Breast epithelium (tissue), 4 donors: ENCODE results near the gene RSU1. TPM values are rescaled to one million over a fixed set of nuclear protein-coding genes. Genes with fewer than 3 reads are reported as not detected.

Experiments
- DNase-seq, 2 donors: peaks; one replicate each; pipeline ENCODE4 v3.0.0-alpha.2; 2019; ENCODE audit warnings: low spot score in 2 of 2
- H3K27ac ChIP-seq, 2 donors: fragments of 200-600 bp; sonication (generic) in 1 of 2; one replicate each; pipeline ENCODE4 v1.5.1; 2016 to 2019; ENCODE audit warnings: mild to moderate bottlenecking in 1 of 2
- H3K27me3 ChIP-seq, 2 donors: fragments of 200-600 bp; sonication (generic) in 1 of 2; one replicate each; pipeline versions ENCODE4 v1.5.1 to v1.6.0; 2017 to 2019; ENCODE audit warnings: control low read depth in 1 of 2, mild to moderate bottlenecking in 1 of 2
- H3K36me3 ChIP-seq: fragments of 200-600 bp; one replicate; pipeline ENCODE4 v1.5.1; 2019
- H3K4me1 ChIP-seq, 2 donors: fragments of 200-600 bp; sonication (generic); one replicate each; pipeline ENCODE4 v1.5.1; 2016 to 2019; ENCODE audit warnings: control low read depth in 1 of 2
- H3K4me3 ChIP-seq, 3 donors: fragments of 200-600 bp; sonication (generic); 1 replicate in 2 of 3; 2 replicates in 1 of 3; pipeline ENCODE4 v1.5.1; 2016 to 2019; ENCODE audit warnings: mild to moderate bottlenecking in 3 of 3, moderate library complexity in 2 of 3
- H3K9me3 ChIP-seq, 2 donors: fragments of 200-600 bp; sonication (generic) in 1 of 2; one replicate each; pipeline ENCODE4 v1.5.1; 2016 to 2019; ENCODE audit warnings: control low read depth in 1 of 2
- CTCF ChIP-seq, 3 donors: fragments of 450-650 bp; IDR thresholded peaks; one replicate each; pipeline ENCODE4 v1.5.1; 2016 to 2017; ENCODE audit warnings: antibody characterized with exemption in 3 of 3, mild to moderate bottlenecking in 3 of 3, moderate library complexity in 3 of 3
- POLR2A ChIP-seq: fragments of 450-650 bp; IDR thresholded peaks from one replicate; pipeline ENCODE4 v1.6.1; 2016; ENCODE audit warnings: antibody characterized with exemption, mild to moderate bottlenecking, moderate library complexity
- POLR2AphosphoS5 ChIP-seq, 3 donors: sonication (generic); formaldehyde crosslinking; IDR thresholded peaks; one replicate each; pipeline ENCODE4 v1.6.1; 2017; ENCODE audit warnings: antibody characterized with exemption in 3 of 3
- intact Hi-C: fragments of 100-400 bp; cut with DNase I; formaldehyde crosslinking; loops from one replicate; pipeline ENCODE4 v1.15.1; 2023; ENCODE audit warnings: low total_unique reads
- total RNA-seq, 3 donors: library from RNA; depleted of rRNA; stranded (reverse); fragments of >200 nt; gene quantifications; one replicate each; pipeline ENCODE4 v1.1.0, GENCODE V29; 2016

Gene RSU1
- total RNA-seq, 3 donors from 2014 or later: 60.9 to 74.1 (median 63.6) TPM

GRCh38 chr10:16811765-16812164, 5.5 kb downstream of the RSU1 start:
- TF ChIP-seq CTCF (IDR thresholded peaks at IDR 0.05) (no peak), POLR2A (no peak), POLR2AphosphoS5 (IDR thresholded peaks at IDR 0.05) (no peak)
- intact Hi-C loops: no loop called here
- no peaks in the 10 kb centered on the region for H3K36me3 ChIP-seq
- no peak overlapping the region for H3K4me3 ChIP-seq
- no peak for DNase-seq
- H3K27ac ChIP-seq: no peak overlapping the region
- no peaks in the 10 kb centered on the region for H3K27me3 ChIP-seq
- no peaks in the 10 kb centered on the region for H3K9me3 ChIP-seq
- H3K4me1 ChIP-seq: peaks cover 0 to 4% of the 10 kb centered on the region in 2 donors

- H3K27ac ChIP-seq: no peak overlapping the region
- TF ChIP-seq POLR2AphosphoS5 (IDR thresholded peaks at IDR 0.05): no peak
- no peak for TF ChIP-seq CTCF (IDR thresholded peaks at IDR 0.05)
- no peak for TF ChIP-seq POLR2A
- H3K4me1 ChIP-seq: peaks cover 0 to 4% of the 10 kb centered on the region in 2 donors
- H3K36me3 ChIP-seq: no peaks in the 10 kb centered on the region
- H3K27me3 ChIP-seq: no peaks in the 10 kb centered on the region
- intact Hi-C loops: no loop called here
- DNase-seq: no peak
- H3K9me3 ChIP-seq: no peaks in the 10 kb centered on the region
- no peak overlapping the region for H3K4me3 ChIP-seq
Measured at GRCh38 chr10:16811292-16811691, 5.9 kb downstream of the RSU1 start.

GRCh38 chr10:16809074-16809718, 8.0 kb downstream of the RSU1 start:
- no peaks in the 10 kb centered on the region for H3K9me3 ChIP-seq
- no peak for DNase-seq
- no peaks in the 10 kb centered on the region for H3K4me1 ChIP-seq
- no peaks in the 10 kb centered on the region for H3K36me3 ChIP-seq
- H3K27ac ChIP-seq: no peak overlapping the region
- intact Hi-C loops: no loop called here
- no peak overlapping the region for H3K4me3 ChIP-seq
- no peaks in the 10 kb centered on the region for H3K27me3 ChIP-seq
- TF ChIP-seq POLR2AphosphoS5 (IDR thresholded peaks at IDR 0.05): no peak
- peak in 1 of 3 donors; percentile 30 for TF ChIP-seq CTCF (IDR thresholded peaks at IDR 0.05)
- TF ChIP-seq POLR2A: no peak

- H3K9me3 ChIP-seq: no peaks in the 10 kb centered on the region
- intact Hi-C loops: no loop called here
- no peaks in the 10 kb centered on the region for H3K27me3 ChIP-seq
- no peaks in the 10 kb centered on the region for H3K4me1 ChIP-seq
- no peak overlapping the region for H3K27ac ChIP-seq
- DNase-seq: no peak
- no peaks in the 10 kb centered on the region for H3K36me3 ChIP-seq
- no peak for TF ChIP-seq POLR2A
- no peak for TF ChIP-seq CTCF (IDR thresholded peaks at IDR 0.05)
- no peak for TF ChIP-seq POLR2AphosphoS5 (IDR thresholded peaks at IDR 0.05)
- H3K4me3 ChIP-seq: no peak overlapping the region
Measured at GRCh38 chr10:16804123-16804522, 13.1 kb downstream of the RSU1 start.

- Histone ChIP-seq H3K27ac (no peak overlapping the region), H3K4me3 (no peak overlapping the region), H3K36me3 (no peaks in the 10 kb centered on the region), H3K9me3 (no peaks in the 10 kb centered on the region), H3K27me3 (no peaks in the 10 kb centered on the region), H3K4me1 (no peaks in the 10 kb centered on the region)
- intact Hi-C loops: no loop called here
- TF ChIP-seq POLR2A: no peak
- no peak for TF ChIP-seq CTCF (IDR thresholded peaks at IDR 0.05)
- TF ChIP-seq POLR2AphosphoS5 (IDR thresholded peaks at IDR 0.05): no peak
- DNase-seq: no peak
Measured at GRCh38 chr10:16803464-16803863, 13.8 kb downstream of the RSU1 start.
